K562 (cell line): ENCODE data around the gene EEF2. TPM values are rescaled to one million over a fixed set of nuclear protein-coding genes. Genes with fewer than 3 reads are reported as not detected.
A peak's percentile ranks its signal among the peaks of the same experiment; 100 is the strongest.

ENCODE experiments used
- ASH1L ChIP-seq: fragments of 450-650 bp; IDR thresholded peaks from 2 replicates; pipeline ENCODE4 v1.6.1; 2018; ENCODE audit warnings: borderline replicate concordance, mild to moderate bottlenecking, low read depth; ENCODE audit not compliant: partially characterized antibody
- CREB3 ChIP-seq: fragments of 450-650 bp; conservative IDR thresholded peaks from 2 replicates; pipeline ENCODE4 v1.6.1; 2016; ENCODE audit warnings: missing genetic modification characterization, low read depth, mild to moderate bottlenecking, missing compliant biosample characterization, moderate library complexity
- HMGN3 ChIP-seq: IDR thresholded peaks from 2 replicates; pipeline ENCODE4 v1.6.1; 2011; ENCODE audit warnings: borderline replicate concordance, low read depth, mild to moderate bottlenecking, mixed read lengths, low read length; ENCODE audit not compliant: insufficient read length; ENCODE audit errors: extremely low read depth
- HNRNPLL ChIP-seq: fragments of 200-400 bp; formaldehyde crosslinking; IDR thresholded peaks from 2 replicates; pipeline ENCODE4 v1.6.1; 2017; ENCODE audit warnings: low read length, low read depth, mild to moderate bottlenecking; ENCODE audit not compliant: poor library complexity, severe bottlenecking
- IFI16 ChIP-seq: fragments of 250-450 bp; sonication (Bioruptor Pico); IDR thresholded peaks from 2 replicates; pipeline ENCODE4 v2.1.2; 2022; ENCODE audit warnings: mild to moderate bottlenecking, inconsistent platforms
- KLF6 ChIP-seq: fragments of 250-450 bp; sonication (Bioruptor Pico); IDR thresholded peaks from 2 replicates; pipeline ENCODE4 v1.4.0; 2020; ENCODE audit warnings: mild to moderate bottlenecking, moderate library complexity, borderline replicate concordance
- MAX ChIP-seq: sonication (generic); formaldehyde crosslinking; IDR thresholded peaks from 2 replicates; pipeline ENCODE4 v1.9.0; 2022; ENCODE audit warnings: mild to moderate bottlenecking, missing genetic modification reagents
- MCM5 ChIP-seq: fragments of 450-650 bp; IDR thresholded peaks from 2 replicates; pipeline ENCODE4 v1.6.1; 2016; ENCODE audit warnings: low read depth
- NFXL1 ChIP-seq: fragments of 450-650 bp; formaldehyde crosslinking; IDR thresholded peaks from 2 replicates; pipeline ENCODE4 v1.4.0; 2021; ENCODE audit warnings: mild to moderate bottlenecking
- RERE ChIP-seq: sonication (generic); formaldehyde crosslinking; IDR thresholded peaks from 2 replicates; pipeline ENCODE4 v1.8.0; 2023; ENCODE audit warnings: missing genetic modification reagents, mild to moderate bottlenecking, borderline replicate concordance
- RFX1 ChIP-seq: fragments of 450-650 bp; IDR thresholded peaks from 2 replicates; pipeline ENCODE4 v1.6.1; 2016; ENCODE audit warnings: mild to moderate bottlenecking, moderate library complexity
- RHOXF2B ChIP-seq: fragments of 250-450 bp; sonication (Bioruptor Pico); conservative IDR thresholded peaks from 2 replicates; pipeline ENCODE4 v1.5.1; 2021
- SAFB2 ChIP-seq: fragments of 200-400 bp; formaldehyde crosslinking; IDR thresholded peaks from 2 replicates; pipeline ENCODE4 v1.6.1; 2018; ENCODE audit warnings: borderline replicate concordance, low read length, low read depth, moderate library complexity; ENCODE audit not compliant: severe bottlenecking
- STAT6 ChIP-seq: sonication (generic); formaldehyde crosslinking; IDR thresholded peaks from 2 replicates; pipeline ENCODE4 v1.8.1; 2023; ENCODE audit warnings: mild to moderate bottlenecking, missing genetic modification reagents
- TCF7L2 ChIP-seq: fragments of 150-350 bp; IDR thresholded peaks from 2 replicates; pipeline ENCODE4 v1.6.1; 2016; ENCODE audit warnings: low read depth, mild to moderate bottlenecking, low read length, moderate library complexity
- ZNF217 ChIP-seq: sonication (generic); formaldehyde crosslinking; IDR thresholded peaks from 2 replicates; pipeline ENCODE4 v1.8.0; 2022; ENCODE audit warnings: mild to moderate bottlenecking, missing genetic modification reagents
- ZNF316 ChIP-seq: fragments of 450-650 bp; IDR thresholded peaks from 2 replicates; pipeline ENCODE4 v1.6.1; 2016
- ZNF764 ChIP-seq: fragments of 250-450 bp; sonication (Bioruptor Pico); IDR thresholded peaks from 2 replicates; pipeline ENCODE4 v1.4.0; 2020; ENCODE audit warnings: low read depth, mild to moderate bottlenecking, moderate library complexity
- ZSCAN32 ChIP-seq: fragments of 450-650 bp; formaldehyde crosslinking; IDR thresholded peaks from 2 replicates; pipeline ENCODE4 v1.4.0; 2020; ENCODE audit warnings: mild to moderate bottlenecking, moderate library complexity
- polyA plus RNA-seq, 8 experiments: library from polyadenylated mRNA; depleted of rRNA in 4 of 8; stranded (reverse) in 5 of 8; unstranded in 3 of 8; fragments of >200 nt; fragmentation: Nextera tagmentation in 2 of 8; fragmentation: Illumina TruSeq in 1 of 8; extraction: Ambion mirVana in 2 of 8; extraction: Trizol in 1 of 8; gene quantifications; 2 replicates each; pipeline versions ENCODE4 v1.2.1 to v1.2.3, GENCODE V29; 2011 to 2014; ENCODE audit warnings: inconsistent platforms in 1 of 8, missing spikeins in 1 of 8
- total RNA-seq, 7 experiments: library from RNA; depleted of rRNA in 6 of 7; stranded (reverse); fragments of >200 nt in 6 of 7; fragmentation: Illumina TruSeq in 2 of 7; extraction: Trizol in 2 of 7; gene quantifications; 2 replicates each; pipeline versions ENCODE4 v1.2.1 to v1.2.3, GENCODE V29; 2011 to 2021; ENCODE audit warnings: low replicate concordance in 1 of 7

EEF2 gene
- total and polyA plus RNA-seq, 9 of the 15 experiments (the other 6 are each of a cell fraction or from before 2014, with no cell fraction given) = 372 to 3,003 (median 1,453) TPM

GRCh38 chr19:3984908-3985642, at the start of gene EEF2 (continued):
- no peak for TF ChIP-seq KLF6 (CRISPR knock-in tag)
- no peak for TF ChIP-seq ASH1L
- TF ChIP-seq TCF7L2 = no peak
- no peak for TF ChIP-seq RFX1
- TF ChIP-seq SAFB2 = no peak
- TF ChIP-seq MAX (CRISPR knock-in tag) = peak; percentile 83
- TF ChIP-seq CREB3 = no peak
- peak; percentile 98; the same call in 1 of the 2 replicates for TF ChIP-seq RERE (CRISPR knock-in tag)
- TF ChIP-seq ZNF764 (CRISPR knock-in tag) = no peak
- TF ChIP-seq ZNF316 = peak; percentile 89
- peak; percentile 73 for TF ChIP-seq HNRNPLL
- no peak for TF ChIP-seq HMGN3
- TF ChIP-seq NFXL1 = no peak
- TF ChIP-seq ZNF217 = no peak
- no peak for TF ChIP-seq RHOXF2B
- peak; percentile 35; the same call in 1 of the 2 replicates for TF ChIP-seq STAT6 (CRISPR knock-in tag)
- no peak for TF ChIP-seq MCM5
- TF ChIP-seq ZSCAN32 (CRISPR knock-in tag) = no peak
- TF ChIP-seq IFI16 = no peak
